ENCODE data around the gene LACRT.

- TF ChIP-seq CTCF (conservative IDR thresholded peaks at IDR 0.05; ENCODE audit: low read length) (no peak), EZH2phosphoT487 (IDR thresholded peaks at IDR 0.05; ENCODE audit: borderline replicate concordance) (no peak)
Measured at GRCh38 chr12:54602661-54603060, 32.0 kb downstream of the LACRT start.
